ENCODE measurements around the gene SARDH.

- no peak for TF ChIP-seq CTCF (IDR thresholded peaks at IDR 0.05)
- TF ChIP-seq POLR2A (IDR thresholded peaks at IDR 0.05), result no peak
Observed at GRCh38 chr9:133629221-133630110, 108.7 kb downstream of the SARDH start.
